Measurements from ENCODE around the gene IER5.
A peak's percentile ranks its signal among the peaks of the same experiment; 100 is the strongest.

Gene IER5

GRCh38 chr1:181099152-181100014, 10.9 kb downstream of the IER5 start:
- no peak for DNase-seq (ENCODE audit: low read depth)

DNA sequence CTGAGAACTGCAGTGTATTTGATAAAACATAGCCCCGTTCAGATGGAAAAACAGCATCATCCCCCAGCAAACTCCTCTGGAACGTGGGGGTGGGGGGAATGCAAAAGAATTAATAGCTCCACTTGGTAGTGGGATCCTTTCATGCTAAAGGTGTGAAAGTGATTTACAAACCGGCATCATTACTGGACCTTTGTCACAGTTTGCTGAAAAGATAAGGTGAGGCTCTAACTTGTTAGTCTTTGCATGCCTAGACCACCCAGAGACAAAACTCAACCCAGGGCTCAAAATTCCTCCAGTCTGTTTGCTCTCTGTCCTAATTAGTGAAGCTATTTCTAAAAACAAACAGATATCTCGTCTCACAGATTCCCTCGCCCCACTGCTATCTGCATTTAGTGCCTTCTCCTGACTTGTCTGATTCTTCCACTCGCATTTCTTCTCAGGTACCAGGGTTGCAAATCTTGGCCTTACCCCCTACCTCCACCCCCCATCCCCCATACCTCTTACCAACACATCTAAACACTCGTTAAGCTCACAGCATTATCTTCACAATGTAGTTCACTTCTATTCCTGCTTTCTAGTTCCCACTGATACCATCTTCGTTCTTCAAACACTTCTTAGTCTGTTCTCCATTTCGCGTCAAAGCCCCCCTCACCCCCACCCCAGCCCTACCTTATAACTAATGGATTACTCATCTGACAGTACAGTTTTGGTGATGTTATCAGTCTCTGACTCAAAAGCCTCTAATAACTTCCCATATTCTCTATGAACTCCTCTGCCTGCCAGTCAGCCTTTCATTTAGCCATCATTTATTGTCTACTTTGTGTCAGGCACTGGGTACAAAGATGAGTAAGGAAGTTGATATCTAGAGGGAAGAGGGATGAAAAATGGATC, 11.8 kb downstream of the IER5 start:
- no peak for DNase-seq (ENCODE audit: low read depth)

GRCh38 chr1:181100934-181101333, 12.4 kb downstream of the IER5 start:
- no peak for DNase-seq (ENCODE audit: low read depth)

GRCh38 chr1:181101581-181102226, 13.2 kb downstream of the IER5 start:
- DNase-seq (ENCODE audit: low read depth) = no peak

- DNase-seq (ENCODE audit: low read depth) = no peak
Measured at GRCh38 chr1:181102841-181103240, 14.3 kb downstream of the IER5 start.

DNA sequence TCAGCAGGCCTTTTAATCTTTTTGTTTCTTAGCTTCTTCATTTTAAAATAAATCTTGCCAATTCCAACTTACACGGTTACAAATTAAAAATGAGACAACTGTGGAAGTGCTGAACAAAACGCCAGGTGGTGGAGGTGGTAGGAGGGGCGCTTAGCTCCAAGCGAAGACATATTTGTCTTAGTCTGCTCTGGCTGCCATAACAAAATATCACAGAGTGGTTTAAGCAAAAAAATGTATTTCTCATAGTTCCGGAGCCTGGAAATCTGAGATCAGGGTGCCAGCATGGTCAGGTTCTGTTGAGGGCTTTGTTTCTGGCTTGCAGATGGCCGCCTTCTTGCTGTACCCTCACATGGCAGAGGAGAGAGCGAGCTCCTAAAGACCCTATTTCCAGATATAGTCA, 14.9 kb downstream of the IER5 start:
- no peak for DNase-seq (ENCODE audit: low read depth)

GRCh38 chr1:181104042-181104789, 15.7 kb downstream of the IER5 start:
- DNase-seq (ENCODE audit: low read depth) = no peak

- peak; percentile 34 for DNase-seq (ENCODE audit: low read depth)
Measured at GRCh38 chr1:181104790-181105133, 16.3 kb downstream of the IER5 start.

GRCh38 chr1:181105134-181106021, 16.9 kb downstream of the IER5 start:
- DNase-seq (ENCODE audit: low read depth) = peak; percentile 94

DNA sequence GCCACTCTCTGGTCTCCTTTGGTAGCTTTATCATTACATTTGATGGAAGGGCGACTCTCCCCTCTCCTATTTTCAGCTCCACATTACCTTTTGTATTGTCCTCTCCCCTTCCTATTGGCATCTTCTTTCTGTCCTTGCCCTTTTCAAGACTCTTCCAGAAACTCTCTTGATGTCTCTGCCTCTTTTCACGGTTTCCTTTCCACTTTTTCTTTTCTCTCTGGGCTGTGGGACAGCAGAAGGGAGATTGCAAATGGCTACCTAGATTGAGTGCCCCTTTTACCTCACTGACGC, 17.5 kb downstream of the IER5 start:
- no peak for DNase-seq (ENCODE audit: low read depth)

GRCh38 chr1:181106479-181106878, 18.0 kb downstream of the IER5 start:
- no peak for DNase-seq (ENCODE audit: low read depth)

DNA sequence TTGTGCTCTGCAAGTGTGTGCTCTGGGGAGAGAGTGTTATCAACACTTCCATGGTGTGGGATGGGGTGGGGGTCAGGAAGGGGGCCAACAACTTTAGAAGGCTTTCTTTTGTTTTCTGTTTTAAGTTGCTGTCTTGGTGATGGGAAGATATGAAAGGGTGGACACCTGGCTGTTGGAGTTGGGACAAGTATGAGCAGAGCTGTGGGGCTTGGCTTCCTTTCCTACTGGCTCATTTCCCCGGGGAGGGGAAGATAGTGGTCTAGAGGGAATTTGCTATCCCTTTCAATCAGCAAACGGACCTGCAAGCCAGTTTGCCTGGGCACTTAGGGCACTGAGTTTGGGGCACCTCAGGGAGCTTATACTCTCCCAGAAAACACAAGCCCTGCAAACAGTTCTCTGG, 19.2 kb downstream of the IER5 start:
- no peak for DNase-seq (ENCODE audit: low read depth)

- DNase-seq (ENCODE audit: low read depth) = no peak
Measured at GRCh38 chr1:181108304-181108867, 19.9 kb downstream of the IER5 start.

- no peak for DNase-seq (ENCODE audit: low read depth)
Measured at GRCh38 chr1:181110013-181110412, 21.5 kb downstream of the IER5 start.

GRCh38 chr1:181111559-181111958, 23.1 kb downstream of the IER5 start:
- DNase-seq (ENCODE audit: low read depth) = no peak

- DNase-seq (ENCODE audit: low read depth) = no peak
Measured at GRCh38 chr1:181112071-181112929, 23.8 kb downstream of the IER5 start.

DNA sequence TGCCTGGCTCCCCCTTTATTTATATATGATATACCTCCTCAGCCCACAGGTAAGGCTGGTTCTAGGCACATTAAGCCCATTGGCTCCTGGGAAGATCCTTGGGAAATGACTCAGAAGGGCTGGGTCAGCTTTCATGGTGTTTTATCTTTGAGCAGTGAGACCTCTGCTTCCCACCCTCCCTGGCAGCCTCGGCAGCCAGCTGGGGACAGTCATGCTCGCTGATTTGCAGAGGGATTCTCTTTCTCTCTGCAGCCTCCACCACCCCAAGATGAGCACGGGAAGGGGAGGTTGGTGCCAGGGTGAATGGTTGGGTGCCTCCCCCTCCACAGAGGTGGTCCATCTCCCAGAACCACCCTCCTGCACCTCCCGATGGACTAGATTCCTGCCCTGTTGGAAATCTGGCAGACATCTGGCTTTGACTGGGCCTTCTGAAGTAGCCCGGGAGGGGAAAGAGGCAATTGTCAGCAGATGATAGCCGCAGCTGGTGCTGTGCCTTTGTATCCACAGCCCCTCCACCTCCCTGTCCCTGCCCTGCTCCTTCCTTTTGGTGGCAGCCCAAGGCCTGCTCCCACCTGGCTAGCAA, 24.6 kb downstream of the IER5 start:
- no peak for DNase-seq (ENCODE audit: low read depth)

DNA sequence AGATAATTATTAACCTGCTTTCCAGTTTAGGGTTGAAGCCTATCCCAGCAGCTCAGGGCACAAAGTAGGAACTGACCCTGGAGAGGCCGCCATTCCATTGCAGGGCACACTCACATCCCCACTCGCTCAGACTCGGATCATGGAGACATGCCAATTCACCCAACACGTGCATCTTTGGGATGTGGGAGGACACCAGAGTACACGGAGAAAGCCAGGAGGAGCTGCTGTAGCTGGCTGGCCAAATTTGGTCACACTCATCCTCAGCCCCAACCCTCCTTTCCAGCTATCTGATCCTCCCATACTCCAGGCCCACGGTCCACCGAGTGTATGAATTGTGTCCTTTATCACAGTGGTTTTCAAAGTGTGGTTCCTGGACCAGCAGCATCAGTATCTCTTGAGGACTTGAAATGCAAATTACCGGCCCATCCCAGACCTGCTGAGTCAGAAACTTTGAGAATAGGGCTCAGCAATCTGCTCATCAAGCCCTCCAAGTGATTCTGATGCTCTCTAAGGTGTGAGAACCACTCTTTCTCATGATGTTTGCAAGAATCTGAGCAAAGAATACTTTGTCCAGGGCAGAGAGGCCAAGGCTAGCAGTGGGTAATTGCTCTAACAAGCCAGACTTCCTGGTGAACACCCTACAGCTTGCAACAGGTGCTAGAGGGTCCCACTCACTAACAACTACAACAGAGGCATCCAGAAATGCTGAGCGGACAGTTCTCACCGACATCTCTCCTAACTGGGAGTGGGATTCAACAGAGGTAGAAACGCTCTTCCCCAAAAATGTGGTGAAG, 26.3 kb downstream of the IER5 start:
- DNase-seq (ENCODE audit: low read depth) = no peak

DNA sequence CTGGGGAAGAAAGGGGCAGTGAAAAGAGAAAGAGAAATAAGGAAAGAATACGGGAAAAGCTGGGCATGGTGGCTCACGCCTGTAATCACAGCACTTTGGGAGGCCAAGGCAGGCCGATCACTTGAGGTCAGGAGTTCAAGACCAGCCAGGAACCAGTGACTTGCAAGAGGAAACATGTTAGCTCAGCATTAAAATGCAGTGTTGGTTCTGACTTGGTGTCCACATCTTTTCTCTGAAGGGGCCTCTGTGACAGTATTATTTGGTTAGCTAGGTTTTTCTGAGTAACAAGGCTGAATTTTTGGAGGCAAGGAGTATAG, 26.8 kb downstream of the IER5 start:
- DNase-seq (ENCODE audit: low read depth) = no peak
